Thoracic aorta (tissue), 2 donors: Measurements from ENCODE around the gene HBG2. TPM values are rescaled to one million over a fixed set of nuclear protein-coding genes. Genes with fewer than 3 reads are reported as not detected.

Source experiments
- ATAC-seq: fragments of 150-250 bp; one replicate; pipeline ENCODE4 v1.8.0; 2017; ENCODE audit warnings: low read depth; ENCODE audit not compliant: insufficient number of reproducible peaks, low FRiP score
- DNase-seq: peaks from one replicate; pipeline ENCODE4 v3.0.0-alpha.2; 2020; ENCODE audit warnings: low spot score
- H3K27ac ChIP-seq, 2 donors: fragments of 200-600 bp; sonication (generic); 1 replicate in 1 of 2; 2 replicates in 1 of 2; pipeline ENCODE4 v1.5.1; 2016; ENCODE audit warnings: mild to moderate bottlenecking in 2 of 2, moderate library complexity in 2 of 2
- H3K27me3 ChIP-seq: fragments of 200-600 bp; sonication (generic); replicated peaks from 2 replicates; pipeline ENCODE4 v1.6.0; 2016; ENCODE audit warnings: mild to moderate bottlenecking; ENCODE audit not compliant: insufficient read depth
- H3K36me3 ChIP-seq: fragments of 200-600 bp; sonication (generic); one replicate; pipeline ENCODE4 v1.5.1; 2016
- H3K4me1 ChIP-seq, 2 donors: fragments of 200-600 bp; sonication (generic); 1 replicate in 1 of 2; 2 replicates in 1 of 2; pipeline versions ENCODE4 v1.5.1 to v1.6.0; 2016; ENCODE audit warnings: low read depth in 2 of 2, mild to moderate bottlenecking in 1 of 2; ENCODE audit not compliant: control insufficient read depth in 1 of 2
- H3K4me3 ChIP-seq: fragments of 200-600 bp; sonication (generic); 2 replicates; pipeline ENCODE4 v1.5.1; 2016; ENCODE audit warnings: mild to moderate bottlenecking
- H3K9me3 ChIP-seq: fragments of 200-600 bp; sonication (generic); 2 replicates; pipeline ENCODE4 v1.5.1; 2016
- total RNA-seq, 2 donors: library from RNA; depleted of rRNA; stranded (reverse); fragments of >200 nt; gene quantifications; one replicate each; pipeline versions ENCODE4 v1.1.0 to v1.2.3, GENCODE V29; 2016
- TF ChIP-seq, protein P1 (sequence below): fragments of 200-600 bp; sonication (generic); IDR thresholded peaks from one replicate; pipeline ENCODE4 v1.5.1; 2019; ENCODE audit warnings: antibody characterized with exemption

Gene HBG2
- total RNA-seq, 2 donors from 2014 or later = not detected

DNA sequence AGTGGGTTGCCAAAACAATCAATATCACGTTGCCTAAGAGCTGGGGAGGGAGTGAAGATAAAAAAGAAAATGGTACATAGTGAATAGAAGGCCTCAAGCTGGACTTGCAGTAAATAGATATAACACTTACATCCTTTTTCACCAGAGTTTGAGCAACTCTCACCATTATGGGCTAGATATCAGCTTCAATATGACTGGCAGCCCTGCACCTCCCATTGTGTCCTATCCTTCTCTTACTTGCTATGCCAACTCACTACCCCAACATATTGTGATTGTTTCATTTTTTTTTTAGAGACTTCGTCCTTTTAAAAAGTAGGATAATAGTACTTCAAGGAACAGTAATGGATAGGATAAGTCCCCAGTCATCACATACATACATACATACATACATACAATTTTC lies 12.4 kb downstream of the HBG2 start:
- H3K36me3 ChIP-seq = no peaks in the 10 kb centered on the region

DNA sequence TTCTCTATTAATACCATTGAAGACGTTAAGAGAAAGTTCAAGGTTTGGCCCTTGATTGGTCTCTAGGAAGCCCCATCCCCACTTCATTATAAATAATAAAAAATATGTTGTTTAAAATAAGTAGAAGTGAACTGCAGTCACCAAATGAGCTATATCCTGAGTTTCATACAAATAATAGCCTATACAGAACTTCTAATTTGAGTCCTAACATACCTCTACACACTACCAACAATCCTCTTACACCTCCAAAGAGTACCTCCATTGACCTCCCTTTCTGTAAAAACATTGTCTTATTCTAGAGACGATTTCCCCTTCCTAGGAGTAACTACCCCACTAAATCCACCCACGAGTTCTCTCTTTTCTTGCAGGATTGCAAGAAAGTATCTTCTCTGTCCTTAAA lies 13.1 kb downstream of the HBG2 start:
- TF ChIP-seq, protein P1, sequence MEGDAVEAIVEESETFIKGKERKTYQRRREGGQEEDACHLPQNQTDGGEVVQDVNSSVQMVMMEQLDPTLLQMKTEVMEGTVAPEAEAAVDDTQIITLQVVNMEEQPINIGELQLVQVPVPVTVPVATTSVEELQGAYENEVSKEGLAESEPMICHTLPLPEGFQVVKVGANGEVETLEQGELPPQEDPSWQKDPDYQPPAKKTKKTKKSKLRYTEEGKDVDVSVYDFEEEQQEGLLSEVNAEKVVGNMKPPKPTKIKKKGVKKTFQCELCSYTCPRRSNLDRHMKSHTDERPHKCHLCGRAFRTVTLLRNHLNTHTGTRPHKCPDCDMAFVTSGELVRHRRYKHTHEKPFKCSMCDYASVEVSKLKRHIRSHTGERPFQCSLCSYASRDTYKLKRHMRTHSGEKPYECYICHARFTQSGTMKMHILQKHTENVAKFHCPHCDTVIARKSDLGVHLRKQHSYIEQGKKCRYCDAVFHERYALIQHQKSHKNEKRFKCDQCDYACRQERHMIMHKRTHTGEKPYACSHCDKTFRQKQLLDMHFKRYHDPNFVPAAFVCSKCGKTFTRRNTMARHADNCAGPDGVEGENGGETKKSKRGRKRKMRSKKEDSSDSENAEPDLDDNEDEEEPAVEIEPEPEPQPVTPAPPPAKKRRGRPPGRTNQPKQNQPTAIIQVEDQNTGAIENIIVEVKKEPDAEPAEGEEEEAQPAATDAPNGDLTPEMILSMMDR = no peak
- Histone ChIP-seq H3K9me3 (no peaks in the 10 kb centered on the region), H3K4me1 (no peaks in the 10 kb centered on the region), H3K4me3 (no peak overlapping the region), H3K36me3 (no peaks in the 10 kb centered on the region), H3K27me3 (no peaks in the 10 kb centered on the region), H3K27ac (no peak overlapping the region)
- DNase-seq = no peak
- ATAC-seq = no peak

More for the DNA sequence above, 12.4 kb downstream of the HBG2 start:
- ATAC-seq = no peak
- H3K4me1 ChIP-seq = no peaks in the 10 kb centered on the region
- TF ChIP-seq, protein P1 = no peak
- DNase-seq = no peak
- H3K27me3 ChIP-seq = no peaks in the 10 kb centered on the region
- H3K27ac ChIP-seq = no peak overlapping the region
- no peaks in the 10 kb centered on the region for H3K9me3 ChIP-seq
- H3K4me3 ChIP-seq = no peak overlapping the region

DNA sequence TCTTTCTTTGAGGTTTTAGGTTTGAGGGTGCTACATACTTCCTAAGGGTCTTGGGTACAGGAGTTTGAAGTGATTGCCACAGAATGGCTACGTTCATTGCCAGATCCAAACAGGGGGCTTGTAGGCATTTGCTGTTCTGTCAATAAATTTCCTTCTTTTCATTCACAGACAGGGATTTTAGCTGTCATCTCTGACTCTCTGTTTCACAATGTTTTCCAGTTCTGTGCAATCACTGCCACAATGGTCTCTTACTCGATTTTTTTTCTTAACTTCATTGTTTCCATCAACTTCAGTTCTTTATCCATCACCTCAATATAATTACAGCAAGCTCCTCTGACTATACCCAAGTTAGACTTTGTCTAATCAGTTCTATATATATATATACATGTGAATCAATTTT lies 14.1 kb downstream of the HBG2 start:
- Histone ChIP-seq H3K4me3 (no peak overlapping the region), H3K4me1 (no peaks in the 10 kb centered on the region), H3K36me3 (no peaks in the 10 kb centered on the region), H3K9me3 (no peaks in the 10 kb centered on the region), H3K27ac (no peak overlapping the region), H3K27me3 (no peaks in the 10 kb centered on the region)
- ATAC-seq (no peak), DNase-seq (no peak)
- TF ChIP-seq, protein P1 = no peak

- no peak overlapping the region for H3K4me3 ChIP-seq
- TF ChIP-seq, protein P1 = no peak
- no peaks in the 10 kb centered on the region for H3K4me1 ChIP-seq
- DNase-seq (no peak), ATAC-seq (no peak)
- no peaks in the 10 kb centered on the region for H3K9me3 ChIP-seq
- H3K27ac ChIP-seq = no peak overlapping the region
- H3K27me3 ChIP-seq = no peaks in the 10 kb centered on the region
- H3K36me3 ChIP-seq = no peaks in the 10 kb centered on the region
These were observed 14.5 kb downstream of the HBG2 start for GRCh38 chr11:5240056-5240455.

DNA sequence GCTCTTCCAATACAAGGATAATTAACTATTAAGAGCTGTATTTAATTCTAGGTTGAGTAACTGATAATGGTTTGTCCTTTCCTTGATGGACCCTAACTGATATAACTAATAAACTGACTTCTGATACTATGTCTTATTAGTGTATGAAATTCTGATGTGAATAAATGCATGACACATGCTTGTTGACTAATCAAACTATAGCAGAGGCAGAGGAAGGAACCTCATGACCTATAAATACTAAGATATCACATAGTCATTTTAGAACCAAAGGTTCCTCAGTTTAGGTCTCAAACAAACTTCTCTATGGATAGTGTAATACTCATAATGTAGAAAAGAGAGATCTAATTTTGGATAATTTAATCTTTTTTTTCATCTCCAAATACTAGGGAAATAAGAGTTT lies 15.5 kb downstream of the HBG2 start:
- Histone ChIP-seq H3K27ac (no peak overlapping the region), H3K4me3 (no peak overlapping the region), H3K27me3 (no peaks in the 10 kb centered on the region), H3K36me3 (no peaks in the 10 kb centered on the region), H3K4me1 (no peaks in the 10 kb centered on the region), H3K9me3 (no peaks in the 10 kb centered on the region)
- DNase-seq (no peak), ATAC-seq (no peak)
- TF ChIP-seq, protein P1 = no peak
